Astrocyte (in vitro differentiated cells and primary cell): ENCODE data around the gene KCNAB3. TPM values are rescaled to one million over a fixed set of nuclear protein-coding genes. Genes with fewer than 3 reads are reported as not detected.
A peak's percentile ranks its signal among the peaks of the same experiment; 100 is the strongest.

Experiments used
- DNase-seq: peaks from one replicate; pipeline ENCODE4 v3.0.0-alpha.2; 2010; ENCODE audit warnings: low read depth
- FAIRE-seq: peaks from 2 replicates; lab custom pipeline; 2011; peaks lifted over from hg19 to GRCh38; lab: Jason Lieb, UNC
- H2AFZ ChIP-seq: 2 replicates; pipeline ENCODE4 v1.6.0; 2012; ENCODE audit warnings: low read depth, low read length, inconsistent platforms
- H3K27ac ChIP-seq: 2 replicates; pipeline ENCODE4 v1.5.1; 2011; ENCODE audit warnings: low read depth, low read length, inconsistent platforms
- H3K27me3 ChIP-seq: 2 replicates; pipeline ENCODE4 v1.6.0; 2011; ENCODE audit warnings: low read length, inconsistent platforms; ENCODE audit not compliant: insufficient read depth
- H3K36me3 ChIP-seq: 2 replicates; pipeline ENCODE4 v1.5.1; 2011; ENCODE audit warnings: low read length, inconsistent platforms; ENCODE audit not compliant: insufficient read depth
- H3K4me1 ChIP-seq: 2 replicates; pipeline ENCODE4 v1.5.1; 2011; ENCODE audit warnings: low read length, inconsistent platforms; ENCODE audit not compliant: insufficient read depth
- H3K4me2 ChIP-seq: 2 replicates; pipeline ENCODE4 v1.6.0; 2012; ENCODE audit warnings: low read length, inconsistent platforms
- H3K4me3 ChIP-seq: 2 replicates; pipeline ENCODE4 v1.5.1; 2011; ENCODE audit warnings: low read depth, mild to moderate bottlenecking, low read length, inconsistent platforms; ENCODE audit not compliant: insufficient read depth
- H3K79me2 ChIP-seq: 2 replicates; pipeline ENCODE4 v1.6.0; 2012; ENCODE audit warnings: mild to moderate bottlenecking, low read length, inconsistent platforms; ENCODE audit not compliant: insufficient read depth
- H3K9ac ChIP-seq: 2 replicates; pipeline ENCODE4 v1.6.0; 2012; ENCODE audit warnings: mild to moderate bottlenecking, low read length, inconsistent platforms
- H3K9me3 ChIP-seq: 2 replicates; pipeline ENCODE4 v1.5.1; 2012; ENCODE audit warnings: low read depth, mild to moderate bottlenecking, low read length, inconsistent platforms; ENCODE audit not compliant: insufficient read depth
- H4K20me1 ChIP-seq: 2 replicates; pipeline ENCODE4 v1.6.0; 2012; ENCODE audit warnings: low read length, inconsistent platforms; ENCODE audit not compliant: insufficient read depth
- H3K27ac Mint-ChIP-seq: one replicate; pipeline ENCODE4 v1.8.0; 2021; ENCODE audit warnings: mild to moderate bottlenecking, mixed read lengths; ENCODE audit not compliant: unreplicated experiment
- H3K27me3 Mint-ChIP-seq: one replicate; pipeline ENCODE4 v1.8.0; 2021; ENCODE audit warnings: low read depth, mixed read lengths; ENCODE audit not compliant: unreplicated experiment
- H3K36me3 Mint-ChIP-seq: one replicate; pipeline ENCODE4 v1.8.0; 2021; ENCODE audit warnings: low read depth, mixed read lengths; ENCODE audit not compliant: unreplicated experiment
- H3K4me1 Mint-ChIP-seq: one replicate; pipeline ENCODE4 v1.8.0; 2021; ENCODE audit warnings: low read depth, mixed read lengths; ENCODE audit not compliant: unreplicated experiment
- H3K4me3 Mint-ChIP-seq: one replicate; pipeline ENCODE4 v1.8.0; 2021; ENCODE audit warnings: mild to moderate bottlenecking, moderate library complexity, mixed read lengths; ENCODE audit not compliant: unreplicated experiment
- H3K9me3 Mint-ChIP-seq: one replicate; pipeline ENCODE4 v1.8.0; 2021; ENCODE audit warnings: mild to moderate bottlenecking, mixed read lengths; ENCODE audit not compliant: unreplicated experiment
- CTCF ChIP-seq: IDR thresholded peaks from 2 replicates; pipeline ENCODE4 v1.5.1; 2011; ENCODE audit warnings: low read depth, mild to moderate bottlenecking, inconsistent platforms, low read length, moderate library complexity; ENCODE audit not compliant: insufficient read depth
- EZH2 ChIP-seq: IDR thresholded peaks from 2 replicates; pipeline ENCODE4 v1.6.1; 2012; ENCODE audit warnings: mild to moderate bottlenecking, low read length, inconsistent platforms; ENCODE audit not compliant: insufficient read depth
- total RNA-seq: library from RNA; stranded (reverse); gene quantifications from 2 replicates; pipeline ENCODE4 v1.2.1, GENCODE V29; 2021

The KCNAB3 gene
- total RNA-seq, 1 donor from 2014 or later, result 1.4 TPM

- H3K4me2 ChIP-seq, result peak overlapping the region; percentile 12
- H3K4me3 ChIP-seq, result no peak overlapping the region
- no peaks in the 10 kb centered on the region for H3K27me3 Mint-ChIP-seq
Measured at GRCh38 chr17:7882068-7882467, 47.6 kb downstream of the KCNAB3 start.

GRCh38 chr17:7881276-7882054 is 48.2 kb downstream of the KCNAB3 start:
- Mint-ChIP-seq H3K4me1 (no peaks in the 10 kb centered on the region), H3K27me3 (no peaks in the 10 kb centered on the region), H3K4me3 (no peak overlapping the region), H3K27ac (no peak overlapping the region), H3K9me3 (no peaks in the 10 kb centered on the region), H3K36me3 (no peaks in the 10 kb centered on the region)
- TF ChIP-seq CTCF (no peak), EZH2 (no peak)
- no peaks in the 10 kb centered on the region for H3K9me3 ChIP-seq
- peaks cover 14% of the 10 kb centered on the region for H3K36me3 ChIP-seq
- no peaks in the 10 kb centered on the region for H3K27me3 ChIP-seq
- no peak overlapping the region for H2AFZ ChIP-seq
- H4K20me1 ChIP-seq, result no peaks in the 10 kb centered on the region
- DNase-seq (no peak), FAIRE-seq (no peak)
- peaks cover 12% of the 10 kb centered on the region for H3K79me2 ChIP-seq
- no peak overlapping the region for H3K27ac ChIP-seq
- peak overlapping the region; percentile 25 for H3K9ac ChIP-seq
- H3K4me2 ChIP-seq, result peak overlapping the region; percentile 12
- peaks cover 10% of the 10 kb centered on the region for H3K4me1 ChIP-seq
- H3K4me3 ChIP-seq, result no peak overlapping the region

More at GRCh38 chr17:7882068-7882467, 47.6 kb downstream of the KCNAB3 start:
- no peaks in the 10 kb centered on the region for H3K4me1 Mint-ChIP-seq
- Histone ChIP-seq H3K9ac (peak overlapping the region; percentile 25), H2AFZ (no peak overlapping the region), H3K9me3 (no peaks in the 10 kb centered on the region), H3K27ac (no peak overlapping the region), H3K79me2 (peaks cover 12% of the 10 kb centered on the region), H3K27me3 (no peaks in the 10 kb centered on the region), H4K20me1 (no peaks in the 10 kb centered on the region), H3K4me1 (peaks cover 13% of the 10 kb centered on the region), H3K36me3 (peaks cover 14% of the 10 kb centered on the region)
- no peak for FAIRE-seq
- TF ChIP-seq CTCF, result no peak
- TF ChIP-seq EZH2, result no peak
- no peaks in the 10 kb centered on the region for H3K36me3 Mint-ChIP-seq
- no peak overlapping the region for H3K4me3 Mint-ChIP-seq
- H3K27ac Mint-ChIP-seq, result no peak overlapping the region
- no peak for DNase-seq
- no peaks in the 10 kb centered on the region for H3K9me3 Mint-ChIP-seq
